Activated CD4-positive, alpha-beta T cell treated with anti-CD3 and anti-CD28 coated beads, Interleukin-2, Interleukin-6, amounts not matched to agents 100 ng/mL and 50 ng/mL, durations not matched to agents 16 hours and 8 hours (primary cell): ENCODE measurements around the gene TMEM250.

ENCODE experiments used
- DNase-seq: peaks from one replicate; pipeline ENCODE4 v3.0.0-alpha.2; 2020

The TMEM250 gene

GRCh38 chr9:136093995-136094881 lies 24.4 kb downstream of the TMEM250 start:
- DNase-seq: peak; percentile 42

DNA sequence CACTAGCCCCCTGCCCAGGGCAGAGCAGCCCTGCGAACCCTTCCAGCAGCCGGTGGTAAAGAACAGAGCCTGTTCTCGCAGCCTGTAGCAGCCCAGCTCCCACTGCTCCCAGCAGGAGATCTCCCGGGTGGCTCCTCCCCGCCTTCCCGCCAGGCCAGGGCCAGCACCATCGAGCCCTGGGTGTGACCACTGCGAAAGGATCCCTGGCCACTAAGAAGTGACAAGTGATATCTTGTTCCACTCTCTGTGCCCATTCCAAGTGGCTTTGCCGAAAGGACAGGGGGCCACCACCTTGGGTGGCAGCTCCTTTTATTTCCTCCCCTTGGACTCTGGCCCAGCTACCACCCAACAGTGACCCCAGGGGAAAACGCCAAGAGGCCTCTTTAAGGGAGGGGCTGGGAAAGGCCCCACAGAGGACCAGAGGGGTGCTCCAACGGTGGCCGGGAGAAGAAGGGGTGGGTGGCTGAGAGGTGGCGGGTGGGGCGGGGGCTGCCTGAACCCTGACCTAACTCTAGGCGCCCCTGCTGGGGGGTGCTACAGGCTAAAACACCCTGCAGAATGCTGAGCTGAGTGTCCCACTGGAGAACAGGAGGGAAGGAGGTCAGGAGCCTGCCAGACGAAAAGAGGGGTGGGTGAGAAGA lies 25.2 kb downstream of the TMEM250 start:
- DNase-seq: no peak

GRCh38 chr9:136092741-136093140 lies 25.9 kb downstream of the TMEM250 start:
- no peak for DNase-seq

DNA sequence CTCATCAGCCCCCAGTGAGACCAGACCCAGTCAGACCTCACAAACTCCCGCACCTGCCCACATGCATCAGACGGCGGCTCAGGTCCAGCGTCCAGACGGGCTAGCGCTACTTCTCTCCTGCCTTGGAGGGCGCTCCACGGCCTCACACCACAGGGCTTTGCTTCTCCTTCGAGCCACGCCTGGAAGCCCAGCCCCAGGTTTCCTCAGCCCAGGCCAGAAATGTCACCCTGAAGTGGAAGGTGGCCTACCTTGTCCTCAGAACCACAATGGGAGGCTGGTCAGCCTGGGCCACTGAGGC lies 26.4 kb downstream of the TMEM250 start:
- DNase-seq: no peak

GRCh38 chr9:136091582-136092352 lies 26.9 kb downstream of the TMEM250 start:
- DNase-seq: no peak

DNA sequence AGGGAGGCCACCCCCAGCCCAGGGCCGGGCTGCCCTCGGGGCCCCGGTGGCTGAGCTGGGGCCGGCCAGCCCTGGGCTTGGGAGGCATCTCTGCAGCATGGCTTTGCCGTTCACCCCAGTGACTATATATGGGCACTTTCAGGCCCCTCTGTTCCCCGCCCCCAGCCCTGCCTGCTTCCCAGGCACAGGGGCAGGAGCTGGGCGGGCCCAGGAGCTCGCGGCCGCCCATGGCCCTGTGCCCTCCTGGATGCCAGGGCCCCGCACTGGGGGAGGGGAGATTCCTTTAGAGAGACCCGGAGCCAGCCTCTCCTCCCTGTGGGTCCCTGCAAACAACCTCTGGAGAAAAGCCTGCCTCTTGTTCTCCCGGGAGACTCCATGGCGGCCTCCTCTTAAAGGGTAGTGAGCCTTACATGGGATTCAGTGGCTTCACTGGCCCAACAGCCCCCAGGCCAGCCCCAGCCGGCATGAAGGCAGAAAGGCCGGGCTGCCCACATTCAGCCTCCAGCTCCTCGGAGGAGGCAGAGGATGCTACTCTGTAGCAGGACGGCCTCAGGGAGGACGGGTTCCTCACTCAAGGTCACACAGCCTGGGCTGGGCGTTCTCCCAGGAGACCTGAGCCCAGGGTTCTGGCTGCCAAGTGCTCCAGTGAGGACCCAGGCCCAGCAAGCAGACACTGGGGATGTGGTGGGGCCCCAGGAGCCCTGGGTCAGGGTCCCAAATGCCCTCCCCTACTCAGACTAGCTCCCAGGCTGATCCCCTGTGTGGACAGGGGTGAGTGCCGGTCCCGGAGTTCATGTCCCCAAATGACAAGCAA lies 27.7 kb downstream of the TMEM250 start:
- no peak for DNase-seq

DNA sequence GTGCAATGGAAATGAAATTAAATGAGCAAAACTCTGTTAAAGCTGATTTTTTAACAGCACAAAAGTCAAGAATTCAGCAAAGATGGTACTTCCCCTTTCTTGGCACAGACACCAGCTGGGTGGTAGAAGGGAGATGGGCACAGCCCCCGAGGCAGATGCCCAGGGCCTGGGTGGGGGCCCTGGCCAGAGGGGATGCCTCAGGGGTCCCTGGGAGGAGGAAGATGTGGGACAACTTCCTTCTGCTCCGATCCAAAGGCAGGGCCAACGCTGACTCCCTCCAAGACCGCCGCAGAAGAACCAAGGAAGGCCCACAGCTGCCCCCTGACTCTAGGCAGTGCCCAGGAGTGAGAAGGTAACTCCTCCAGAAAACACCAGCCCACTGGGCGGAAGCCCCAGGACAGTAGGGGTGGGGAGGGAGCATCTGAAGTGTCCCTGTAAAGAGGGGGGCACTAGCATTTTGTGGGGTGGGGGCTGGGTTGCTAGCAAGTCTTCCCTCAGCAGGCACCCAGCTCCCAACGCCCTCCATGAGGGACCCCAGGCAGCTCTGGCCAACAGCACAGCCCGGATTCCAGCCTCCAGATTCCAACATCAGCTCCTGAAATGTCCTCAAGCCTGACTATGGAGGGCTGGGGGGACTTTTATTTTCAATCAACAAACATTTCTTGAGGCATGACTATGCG lies 28.5 kb downstream of the TMEM250 start:
- no peak for DNase-seq

DNA sequence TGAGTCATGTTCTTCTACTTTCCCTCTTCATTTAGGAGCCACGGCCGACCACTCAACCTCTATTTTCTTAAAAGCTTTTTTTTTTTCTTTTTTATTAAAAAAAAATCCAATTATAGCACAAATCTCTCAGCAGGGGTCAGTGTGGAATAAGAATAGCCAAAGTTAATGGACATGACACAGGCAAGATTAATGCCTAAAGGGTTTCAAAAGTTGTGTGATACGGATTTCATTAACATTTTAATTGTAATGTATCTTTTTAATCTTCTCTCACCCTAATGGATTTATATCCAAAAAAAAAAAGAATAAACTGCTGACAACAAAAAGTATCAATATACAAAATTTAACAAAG lies 29.0 kb downstream of the TMEM250 start:
- no peak for DNase-seq

GRCh38 chr9:136088939-136089696 lies 29.6 kb downstream of the TMEM250 start:
- no peak for DNase-seq

- DNase-seq: no peak
Measured at GRCh38 chr9:136088481-136088938, 30.2 kb downstream of the TMEM250 start.

GRCh38 chr9:136087741-136088480 lies 30.8 kb downstream of the TMEM250 start:
- no peak for DNase-seq

DNA sequence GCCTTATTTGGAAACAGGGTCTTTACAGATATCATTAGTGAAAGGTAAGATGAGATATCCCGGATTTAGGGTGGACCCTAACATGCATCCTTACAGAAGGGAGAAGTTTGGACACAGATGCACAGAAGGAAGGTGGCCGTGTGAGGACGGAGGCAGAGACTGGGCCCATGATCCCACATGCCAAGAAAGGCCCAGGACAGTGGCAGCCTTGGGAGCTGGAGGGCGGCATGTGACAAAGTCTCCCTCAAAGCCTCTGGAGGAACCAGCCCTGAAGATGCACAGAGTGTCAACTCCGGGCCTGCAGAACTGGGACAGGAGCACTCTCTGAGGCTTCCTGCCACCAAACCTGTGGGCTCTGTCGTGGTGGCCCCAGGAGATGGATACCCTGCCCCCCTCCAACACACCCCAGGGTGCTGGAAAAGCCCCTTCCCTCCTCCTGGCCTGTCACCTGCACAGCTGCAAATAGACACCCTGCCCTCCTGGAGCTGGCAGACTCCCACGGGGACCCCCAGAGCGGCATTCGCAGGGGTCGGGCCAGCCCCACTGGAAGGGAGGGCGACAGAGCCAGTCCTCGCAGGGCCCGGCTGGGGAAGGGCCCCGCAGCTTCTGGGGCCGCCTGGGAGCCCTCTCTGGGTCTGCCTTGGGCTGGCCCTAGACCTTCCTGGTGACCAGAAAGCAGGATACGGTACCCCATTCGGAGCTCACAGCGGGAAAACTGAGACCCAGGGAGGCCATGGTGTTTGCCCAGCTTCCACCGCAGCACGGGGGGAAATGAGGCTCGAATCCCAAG lies 31.5 kb downstream of the TMEM250 start:
- no peak for DNase-seq

GRCh38 chr9:136086213-136086881 lies 32.3 kb downstream of the TMEM250 start:
- no peak for DNase-seq

DNA sequence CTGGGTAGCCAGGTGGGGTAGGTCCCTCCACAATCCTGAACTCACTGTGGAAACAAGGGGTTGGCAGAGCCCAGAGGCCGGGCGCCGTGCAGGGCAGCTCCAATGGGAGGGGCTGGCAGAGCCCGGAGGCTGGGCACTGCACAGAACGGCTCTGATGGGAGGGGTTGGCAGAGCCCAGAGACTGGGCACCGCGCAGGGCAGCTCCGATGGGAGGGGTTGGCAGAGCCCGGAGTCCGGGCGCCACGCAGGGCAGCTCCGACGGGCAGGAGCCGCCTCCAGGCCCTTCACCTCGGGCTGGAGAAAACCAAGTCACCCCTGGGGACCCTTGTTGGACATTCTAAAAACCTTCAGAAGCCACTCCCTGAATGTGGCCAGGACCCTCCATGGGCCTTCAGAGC lies 32.9 kb downstream of the TMEM250 start:
- no peak for DNase-seq

GRCh38 chr9:136084063-136084944 lies 34.4 kb downstream of the TMEM250 start:
- no peak for DNase-seq

GRCh38 chr9:136083558-136084062 lies 35.1 kb downstream of the TMEM250 start:
- no peak for DNase-seq

GRCh38 chr9:136082496-136083361 lies 35.9 kb downstream of the TMEM250 start:
- DNase-seq: no peak
